ENCODE results near the gene DCD. TPM values are rescaled to one million over a fixed set of nuclear protein-coding genes. Genes with fewer than 3 reads are reported as not detected.

DCD gene
- total RNA-seq, 1 donor from 2014 or later, result not detected

DNA sequence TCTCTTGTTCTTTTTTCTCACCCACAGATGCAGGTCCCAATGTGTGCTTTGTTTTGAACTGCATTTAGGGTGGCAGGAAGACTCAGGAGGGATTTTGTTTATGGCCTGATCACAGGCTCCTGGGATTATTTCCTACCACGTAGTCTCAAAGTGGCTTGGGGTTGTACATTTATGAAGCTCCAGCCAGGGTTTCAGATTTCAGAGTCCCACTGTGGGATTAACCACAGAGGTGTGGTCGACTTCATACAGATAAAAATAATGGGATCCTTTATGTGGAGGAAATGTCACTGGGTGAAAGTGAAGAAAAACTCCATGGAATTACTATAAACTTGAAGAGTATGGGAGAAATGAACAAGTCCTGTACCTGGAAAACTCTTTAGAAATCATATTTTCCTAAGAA, 45.5 kb downstream of the DCD start:
- Mint-ChIP-seq H3K36me3 (ENCODE audit: low read depth, unreplicated experiment) (no peaks in the 10 kb centered on the region), H3K9me3 (ENCODE audit: unreplicated experiment) (peaks cover 6% of the 10 kb centered on the region), H3K27me3 (ENCODE audit: low read depth, unreplicated experiment) (peaks cover 27% of the 10 kb centered on the region), H3K4me3 (ENCODE audit: unreplicated experiment) (no peak overlapping the region), H3K27ac (ENCODE audit: unreplicated experiment) (peak overlapping the region; percentile 2), H3K4me1 (ENCODE audit: low read depth, unreplicated experiment) (peaks cover 10% of the 10 kb centered on the region)
- no peak overlapping the region for H3K9ac ChIP-seq (ENCODE audit: low read length)
- no peak for DNase-seq (ENCODE audit: low read depth)
- H4K20me1 ChIP-seq (ENCODE audit: insufficient read depth, low read length), result no peaks in the 10 kb centered on the region
- H3K4me1 ChIP-seq (ENCODE audit: insufficient read depth, low read length), result no peaks in the 10 kb centered on the region
- H3K9me3 ChIP-seq (ENCODE audit: insufficient read depth, low read depth, low read length), result no peaks in the 10 kb centered on the region
- no peak overlapping the region for H3K4me3 ChIP-seq (ENCODE audit: insufficient read depth, low read depth, low read length)
- no peak overlapping the region for H2AFZ ChIP-seq (ENCODE audit: low read depth, low read length)
- H3K27ac ChIP-seq (ENCODE audit: low read depth, low read length), result no peak overlapping the region
- no peak for FAIRE-seq
- no peaks in the 10 kb centered on the region for H3K36me3 ChIP-seq (ENCODE audit: insufficient read depth, low read length)
- no peak overlapping the region for H3K4me2 ChIP-seq (ENCODE audit: low read length)
- peaks cover 10% of the 10 kb centered on the region for H3K27me3 ChIP-seq (ENCODE audit: insufficient read depth, low read length)
- TF ChIP-seq, protein P1, sequence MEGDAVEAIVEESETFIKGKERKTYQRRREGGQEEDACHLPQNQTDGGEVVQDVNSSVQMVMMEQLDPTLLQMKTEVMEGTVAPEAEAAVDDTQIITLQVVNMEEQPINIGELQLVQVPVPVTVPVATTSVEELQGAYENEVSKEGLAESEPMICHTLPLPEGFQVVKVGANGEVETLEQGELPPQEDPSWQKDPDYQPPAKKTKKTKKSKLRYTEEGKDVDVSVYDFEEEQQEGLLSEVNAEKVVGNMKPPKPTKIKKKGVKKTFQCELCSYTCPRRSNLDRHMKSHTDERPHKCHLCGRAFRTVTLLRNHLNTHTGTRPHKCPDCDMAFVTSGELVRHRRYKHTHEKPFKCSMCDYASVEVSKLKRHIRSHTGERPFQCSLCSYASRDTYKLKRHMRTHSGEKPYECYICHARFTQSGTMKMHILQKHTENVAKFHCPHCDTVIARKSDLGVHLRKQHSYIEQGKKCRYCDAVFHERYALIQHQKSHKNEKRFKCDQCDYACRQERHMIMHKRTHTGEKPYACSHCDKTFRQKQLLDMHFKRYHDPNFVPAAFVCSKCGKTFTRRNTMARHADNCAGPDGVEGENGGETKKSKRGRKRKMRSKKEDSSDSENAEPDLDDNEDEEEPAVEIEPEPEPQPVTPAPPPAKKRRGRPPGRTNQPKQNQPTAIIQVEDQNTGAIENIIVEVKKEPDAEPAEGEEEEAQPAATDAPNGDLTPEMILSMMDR (IDR thresholded peaks at IDR 0.05; ENCODE audit: insufficient read depth, low read depth, low read length), result no peak
- no peak for TF ChIP-seq EZH2 (IDR thresholded peaks at IDR 0.05; ENCODE audit: insufficient read depth, low read length)
- no peaks in the 10 kb centered on the region for H3K79me2 ChIP-seq (ENCODE audit: insufficient read depth, low read length)

DNA sequence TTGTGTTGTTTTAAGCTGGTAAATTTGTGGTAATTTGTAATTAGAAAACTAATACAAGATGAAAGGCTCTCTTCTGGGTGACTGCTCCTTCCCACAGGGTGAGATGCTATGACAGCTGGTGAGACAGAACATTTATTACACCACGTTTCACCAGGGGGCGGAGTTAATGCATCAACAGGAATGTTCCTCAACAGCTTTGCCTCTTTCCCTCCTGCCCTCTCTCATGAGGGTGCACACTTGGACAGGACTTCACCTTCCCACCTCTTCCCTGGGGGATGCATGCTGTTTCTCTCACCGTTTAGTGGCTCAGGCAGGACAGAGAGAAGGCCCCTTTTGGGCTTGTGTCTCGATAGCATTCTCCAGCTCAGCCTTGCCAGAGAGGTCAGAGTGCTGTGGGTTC, 46.3 kb downstream of the DCD start:
- no peaks in the 10 kb centered on the region for H3K9me3 ChIP-seq (ENCODE audit: insufficient read depth, low read depth, low read length)
- H3K36me3 Mint-ChIP-seq (ENCODE audit: low read depth, unreplicated experiment), result no peaks in the 10 kb centered on the region
- H3K9ac ChIP-seq (ENCODE audit: low read length), result no peak overlapping the region
- DNase-seq (ENCODE audit: low read depth) (no peak), FAIRE-seq (no peak)
- no peak overlapping the region for H3K4me3 Mint-ChIP-seq (ENCODE audit: unreplicated experiment)
- peaks cover 5% of the 10 kb centered on the region for H3K27me3 ChIP-seq (ENCODE audit: insufficient read depth, low read length)
- no peaks in the 10 kb centered on the region for H3K4me1 ChIP-seq (ENCODE audit: insufficient read depth, low read length)
- H3K4me3 ChIP-seq (ENCODE audit: insufficient read depth, low read depth, low read length), result no peak overlapping the region
- no peaks in the 10 kb centered on the region for H3K79me2 ChIP-seq (ENCODE audit: insufficient read depth, low read length)
- H2AFZ ChIP-seq (ENCODE audit: low read depth, low read length), result no peak overlapping the region
- H3K27ac Mint-ChIP-seq (ENCODE audit: unreplicated experiment), result no peak overlapping the region
- H3K27ac ChIP-seq (ENCODE audit: low read depth, low read length), result no peak overlapping the region
- peaks cover 1% of the 10 kb centered on the region for H3K9me3 Mint-ChIP-seq (ENCODE audit: unreplicated experiment)
- H3K4me1 Mint-ChIP-seq (ENCODE audit: low read depth, unreplicated experiment), result peaks cover 10% of the 10 kb centered on the region
- H3K27me3 Mint-ChIP-seq (ENCODE audit: low read depth, unreplicated experiment), result peaks cover 27% of the 10 kb centered on the region
- no peaks in the 10 kb centered on the region for H3K36me3 ChIP-seq (ENCODE audit: insufficient read depth, low read length)
- H3K4me2 ChIP-seq (ENCODE audit: low read length), result no peak overlapping the region
- no peak for TF ChIP-seq EZH2 (IDR thresholded peaks at IDR 0.05; ENCODE audit: insufficient read depth, low read length)
- TF ChIP-seq, protein P1 (IDR thresholded peaks at IDR 0.05; ENCODE audit: insufficient read depth, low read depth, low read length), result no peak
- no peaks in the 10 kb centered on the region for H4K20me1 ChIP-seq (ENCODE audit: insufficient read depth, low read length)

DNA sequence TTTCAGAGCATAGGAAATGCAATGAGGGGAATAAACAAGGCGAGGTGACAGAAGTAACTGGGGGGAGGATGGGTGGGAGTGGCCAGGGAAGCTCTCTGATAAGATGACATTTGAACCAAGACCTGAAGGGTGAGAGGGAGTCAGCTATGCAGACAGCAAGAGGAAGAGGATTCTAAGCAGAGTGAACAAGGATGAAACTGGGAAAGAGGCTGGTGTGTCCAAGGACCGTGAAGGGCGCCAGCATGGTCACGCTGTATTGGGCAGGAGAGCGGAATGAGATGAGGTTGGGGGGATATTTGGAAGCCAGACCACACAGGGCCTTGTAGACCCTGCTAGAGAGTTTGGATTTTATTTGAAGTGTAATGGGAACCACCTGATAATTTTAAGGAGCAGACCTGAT, 49.2 kb downstream of the DCD start:
- H3K27ac Mint-ChIP-seq (ENCODE audit: unreplicated experiment), result no peak overlapping the region
- no peaks in the 10 kb centered on the region for H3K79me2 ChIP-seq (ENCODE audit: insufficient read depth, low read length)
- H3K4me1 Mint-ChIP-seq (ENCODE audit: low read depth, unreplicated experiment), result peaks cover 4% of the 10 kb centered on the region
- H2AFZ ChIP-seq (ENCODE audit: low read depth, low read length), result no peak overlapping the region
- FAIRE-seq (no peak), DNase-seq (ENCODE audit: low read depth) (no peak)
- no peaks in the 10 kb centered on the region for H3K9me3 ChIP-seq (ENCODE audit: insufficient read depth, low read depth, low read length)
- no peak overlapping the region for H3K9ac ChIP-seq (ENCODE audit: low read length)
- TF ChIP-seq, protein P1 (IDR thresholded peaks at IDR 0.05; ENCODE audit: insufficient read depth, low read depth, low read length), result no peak
- no peak for TF ChIP-seq EZH2 (IDR thresholded peaks at IDR 0.05; ENCODE audit: insufficient read depth, low read length)
- H3K4me3 ChIP-seq (ENCODE audit: insufficient read depth, low read depth, low read length), result no peak overlapping the region
- H3K27me3 Mint-ChIP-seq (ENCODE audit: low read depth, unreplicated experiment), result peaks cover 44% of the 10 kb centered on the region
- H3K27me3 ChIP-seq (ENCODE audit: insufficient read depth, low read length), result peaks cover 10% of the 10 kb centered on the region
- no peak overlapping the region for H3K27ac ChIP-seq (ENCODE audit: low read depth, low read length)
- no peak overlapping the region for H3K4me3 Mint-ChIP-seq (ENCODE audit: unreplicated experiment)
- no peaks in the 10 kb centered on the region for H4K20me1 ChIP-seq (ENCODE audit: insufficient read depth, low read length)
- no peak overlapping the region for H3K4me2 ChIP-seq (ENCODE audit: low read length)
- H3K36me3 Mint-ChIP-seq (ENCODE audit: low read depth, unreplicated experiment), result no peaks in the 10 kb centered on the region
- H3K4me1 ChIP-seq (ENCODE audit: insufficient read depth, low read length), result no peaks in the 10 kb centered on the region
- H3K36me3 ChIP-seq (ENCODE audit: insufficient read depth, low read length), result no peaks in the 10 kb centered on the region
- H3K9me3 Mint-ChIP-seq (ENCODE audit: unreplicated experiment), result no peaks in the 10 kb centered on the region

Data from astrocyte (in vitro differentiated cells and primary cell).